Panc1 (cell line): ENCODE results near the gene SPAG6. TPM values are rescaled to one million over a fixed set of nuclear protein-coding genes. Genes with fewer than 3 reads are reported as not detected.

ENCODE experiments used
- ATAC-seq: fragments of 200-7000 bp; cut with Tn5 transposase; 2 replicates; pipeline ENCODE4 v1.9.1; 2020; ENCODE audit warnings: mild to moderate bottlenecking, moderate library complexity
- BruUV-seq: library from RNA; stranded (reverse); fragments of 400-500 nt; replicated peaks from 2 replicates; lab custom pipeline; 2021; lab: Mats Ljungman, UMichigan
- CTCF ChIA-PET: fragments of 300-600 bp; sonication (Branson Sonifier 250); formaldehyde crosslinking; loops from one replicate; lab custom pipeline; 2022; ENCODE audit warnings: antibody characterized with exemption; lab: Charles Lee
- POLR2A ChIA-PET: fragments of 300-600 bp; sonication (Branson Sonifier 250); formaldehyde crosslinking; loops from one replicate; lab custom pipeline; 2022; ENCODE audit warnings: antibody characterized with exemption; lab: Charles Lee
- DNase-seq: peaks from one replicate; pipeline ENCODE4 v3.0.0-alpha.2; 2010; ENCODE audit warnings: low read depth, low spot score
- H3K27ac ChIP-seq: 2 replicates; pipeline ENCODE4 v1.5.1; 2011; ENCODE audit warnings: mild to moderate bottlenecking, low read length, inconsistent platforms
- H3K27me3 ChIP-seq: fragments of 200-500 bp; sonication (Bioruptor generic); 2 replicates; pipeline ENCODE4 v1.6.0; 2014; ENCODE audit warnings: low read length, inconsistent platforms; ENCODE audit not compliant: control insufficient read depth, insufficient read depth
- H3K36me3 ChIP-seq: fragments of 200-500 bp; sonication (Bioruptor generic); 2 replicates; pipeline ENCODE4 v1.5.1; 2014; ENCODE audit warnings: inconsistent platforms, mild to moderate bottlenecking, low read length, moderate library complexity; ENCODE audit not compliant: control insufficient read depth, insufficient read depth
- H3K4me1 ChIP-seq: 2 replicates; pipeline ENCODE4 v1.5.1; 2011; ENCODE audit warnings: inconsistent platforms, mild to moderate bottlenecking, low read length, moderate library complexity; ENCODE audit not compliant: control insufficient read depth, insufficient read depth
- H3K4me3 ChIP-seq, 2 experiments: 2 replicates each; pipeline ENCODE4 v1.5.1; 2011 to 2012; ENCODE audit warnings: low read depth in 2 of 2, low read length in 2 of 2, mild to moderate bottlenecking in 2 of 2, inconsistent platforms in 1 of 2, moderate library complexity in 1 of 2
- H3K9me3 ChIP-seq: fragments of 200-500 bp; sonication (Bioruptor generic); 2 replicates; pipeline ENCODE4 v1.5.1; 2014; ENCODE audit warnings: low read depth, mild to moderate bottlenecking, inconsistent platforms, low read length, moderate library complexity; ENCODE audit not compliant: control insufficient read depth, insufficient read depth
- POLR2AphosphoS5 ChIP-seq: IDR thresholded peaks from 2 replicates; pipeline ENCODE4 v1.6.1; 2012; ENCODE audit warnings: mild to moderate bottlenecking, low read depth, low read length, moderate library complexity
- SIN3A ChIP-seq: IDR thresholded peaks from 2 replicates; pipeline ENCODE4 v1.6.1; 2012; ENCODE audit warnings: low read depth, mild to moderate bottlenecking, low read length, moderate library complexity, borderline replicate concordance; ENCODE audit not compliant: insufficient read depth
- TCF7L2 ChIP-seq: IDR thresholded peaks from 2 replicates; pipeline ENCODE4 v1.6.1; 2011; ENCODE audit warnings: mild to moderate bottlenecking, low read depth, low read length, inconsistent platforms
- in situ Hi-C: cut with HindIII; loops from 2 replicates; pipeline ENCODE4 v1.10.0; 2016; ENCODE audit warnings: low sequenced_read_pairs, low pct_unique_long_range_greater_than_20kb
- intact Hi-C: fragments of 100-400 bp; cut with micrococcal nuclease; formaldehyde crosslinking; loops from one replicate; pipeline ENCODE4 v1.10.0; 2022; ENCODE audit not compliant: unreplicated experiment
- total RNA-seq: library from RNA; stranded (reverse); gene quantifications from one replicate; pipeline ENCODE4 v1.2.1, GENCODE V29; 2021; ENCODE audit not compliant: unreplicated experiment
- TF ChIP-seq, protein P1 (sequence below): fragments of 450-650 bp; IDR thresholded peaks from 2 replicates; pipeline ENCODE4 v1.5.1; 2017; ENCODE audit warnings: mild to moderate bottlenecking
- TF ChIP-seq, protein P2 (sequence below), 2 experiments: IDR thresholded peaks; 2 replicates each; pipeline ENCODE4 v1.6.1; 2011 to 2012; ENCODE audit warnings: low read depth in 2 of 2, control low read depth in 1 of 2, low read length in 1 of 2, mild to moderate bottlenecking in 1 of 2, moderate library complexity in 1 of 2; ENCODE audit not compliant: insufficient read depth in 1 of 2

The SPAG6 gene
- total RNA-seq, 1 experiment from 2014 or later: not detected

DNA sequence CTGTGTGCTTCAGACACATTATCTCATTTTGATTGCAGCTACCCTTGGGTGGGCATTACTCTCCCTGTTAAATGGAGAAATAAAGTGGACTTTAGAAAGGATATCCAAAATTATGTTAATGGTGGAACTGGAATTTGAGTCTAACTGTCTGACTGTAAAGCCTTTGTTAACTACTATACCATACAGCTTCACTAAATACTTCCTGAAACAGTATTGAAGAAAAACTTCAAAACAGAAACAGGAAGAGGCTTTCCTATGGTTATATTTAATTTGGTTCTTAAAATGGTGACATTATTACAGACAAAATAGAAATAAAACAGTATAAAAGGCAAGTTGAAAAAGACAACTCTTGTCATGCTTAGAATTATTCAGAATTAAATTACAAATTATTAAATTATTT lies 25.0 kb downstream of the SPAG6 start:
- ChIA-PET CTCF (no interaction called here), POLR2A (no interaction called here)
- no peaks in the 10 kb centered on the region for H3K4me1 ChIP-seq
- no TSS peak for BruUV-seq
- H3K27ac ChIP-seq: no peak overlapping the region
- H3K4me3 ChIP-seq: no peak overlapping the region
- in situ Hi-C loops: no loop called here
- TF ChIP-seq, protein P1, sequence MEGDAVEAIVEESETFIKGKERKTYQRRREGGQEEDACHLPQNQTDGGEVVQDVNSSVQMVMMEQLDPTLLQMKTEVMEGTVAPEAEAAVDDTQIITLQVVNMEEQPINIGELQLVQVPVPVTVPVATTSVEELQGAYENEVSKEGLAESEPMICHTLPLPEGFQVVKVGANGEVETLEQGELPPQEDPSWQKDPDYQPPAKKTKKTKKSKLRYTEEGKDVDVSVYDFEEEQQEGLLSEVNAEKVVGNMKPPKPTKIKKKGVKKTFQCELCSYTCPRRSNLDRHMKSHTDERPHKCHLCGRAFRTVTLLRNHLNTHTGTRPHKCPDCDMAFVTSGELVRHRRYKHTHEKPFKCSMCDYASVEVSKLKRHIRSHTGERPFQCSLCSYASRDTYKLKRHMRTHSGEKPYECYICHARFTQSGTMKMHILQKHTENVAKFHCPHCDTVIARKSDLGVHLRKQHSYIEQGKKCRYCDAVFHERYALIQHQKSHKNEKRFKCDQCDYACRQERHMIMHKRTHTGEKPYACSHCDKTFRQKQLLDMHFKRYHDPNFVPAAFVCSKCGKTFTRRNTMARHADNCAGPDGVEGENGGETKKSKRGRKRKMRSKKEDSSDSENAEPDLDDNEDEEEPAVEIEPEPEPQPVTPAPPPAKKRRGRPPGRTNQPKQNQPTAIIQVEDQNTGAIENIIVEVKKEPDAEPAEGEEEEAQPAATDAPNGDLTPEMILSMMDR: no peak
- no peak for TF ChIP-seq POLR2AphosphoS5
- TF ChIP-seq SIN3A: no peak
- TF ChIP-seq, protein P2, sequence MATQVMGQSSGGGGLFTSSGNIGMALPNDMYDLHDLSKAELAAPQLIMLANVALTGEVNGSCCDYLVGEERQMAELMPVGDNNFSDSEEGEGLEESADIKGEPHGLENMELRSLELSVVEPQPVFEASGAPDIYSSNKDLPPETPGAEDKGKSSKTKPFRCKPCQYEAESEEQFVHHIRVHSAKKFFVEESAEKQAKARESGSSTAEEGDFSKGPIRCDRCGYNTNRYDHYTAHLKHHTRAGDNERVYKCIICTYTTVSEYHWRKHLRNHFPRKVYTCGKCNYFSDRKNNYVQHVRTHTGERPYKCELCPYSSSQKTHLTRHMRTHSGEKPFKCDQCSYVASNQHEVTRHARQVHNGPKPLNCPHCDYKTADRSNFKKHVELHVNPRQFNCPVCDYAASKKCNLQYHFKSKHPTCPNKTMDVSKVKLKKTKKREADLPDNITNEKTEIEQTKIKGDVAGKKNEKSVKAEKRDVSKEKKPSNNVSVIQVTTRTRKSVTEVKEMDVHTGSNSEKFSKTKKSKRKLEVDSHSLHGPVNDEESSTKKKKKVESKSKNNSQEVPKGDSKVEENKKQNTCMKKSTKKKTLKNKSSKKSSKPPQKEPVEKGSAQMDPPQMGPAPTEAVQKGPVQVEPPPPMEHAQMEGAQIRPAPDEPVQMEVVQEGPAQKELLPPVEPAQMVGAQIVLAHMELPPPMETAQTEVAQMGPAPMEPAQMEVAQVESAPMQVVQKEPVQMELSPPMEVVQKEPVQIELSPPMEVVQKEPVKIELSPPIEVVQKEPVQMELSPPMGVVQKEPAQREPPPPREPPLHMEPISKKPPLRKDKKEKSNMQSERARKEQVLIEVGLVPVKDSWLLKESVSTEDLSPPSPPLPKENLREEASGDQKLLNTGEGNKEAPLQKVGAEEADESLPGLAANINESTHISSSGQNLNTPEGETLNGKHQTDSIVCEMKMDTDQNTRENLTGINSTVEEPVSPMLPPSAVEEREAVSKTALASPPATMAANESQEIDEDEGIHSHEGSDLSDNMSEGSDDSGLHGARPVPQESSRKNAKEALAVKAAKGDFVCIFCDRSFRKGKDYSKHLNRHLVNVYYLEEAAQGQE (IDR thresholded peaks at IDR 0.05; ENCODE audit: insufficient read depth in 1 of 2, low read depth in 2 of 2, low read length in 1 of 2): no peak
- no peak for TF ChIP-seq TCF7L2
- H3K27me3 ChIP-seq: no peaks in the 10 kb centered on the region
- DNase-seq (no peak), ATAC-seq (no peak)
- H3K36me3 ChIP-seq: no peaks in the 10 kb centered on the region
- intact Hi-C loops: no loop called here
- no peaks in the 10 kb centered on the region for H3K9me3 ChIP-seq

DNA sequence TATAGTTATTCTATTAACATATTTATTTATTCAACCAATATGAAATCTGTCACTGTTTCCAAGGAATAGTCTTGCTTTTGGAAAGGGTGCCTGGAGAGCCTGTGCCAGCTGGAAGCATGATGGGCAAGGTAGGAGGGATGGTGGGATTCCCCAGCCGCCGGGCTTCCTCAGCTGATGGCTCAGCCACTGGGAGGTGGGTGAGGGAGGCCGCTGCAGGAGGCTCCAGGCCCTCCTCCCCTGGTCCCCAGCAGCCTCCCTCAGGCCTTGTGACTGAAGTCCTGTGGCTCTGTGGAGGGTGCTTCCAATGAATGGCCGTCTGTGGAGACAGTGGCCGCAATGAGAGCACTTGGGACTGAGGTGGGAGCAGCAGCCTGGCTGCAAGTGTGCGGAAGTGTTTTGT lies 27.0 kb downstream of the SPAG6 start:
- TF ChIP-seq, protein P1: no peak
- TF ChIP-seq POLR2AphosphoS5 (no peak), SIN3A (no peak), TCF7L2 (no peak)
- TF ChIP-seq, protein P2 (IDR thresholded peaks at IDR 0.05; ENCODE audit: insufficient read depth in 1 of 2, low read depth in 2 of 2, low read length in 1 of 2): no peak
- no peaks in the 10 kb centered on the region for H3K36me3 ChIP-seq
- intact Hi-C loops (no loop called here), in situ Hi-C loops (no loop called here)
- H3K4me3 ChIP-seq: no peak overlapping the region
- no peak for ATAC-seq
- H3K27me3 ChIP-seq: no peaks in the 10 kb centered on the region
- ChIA-PET CTCF (no interaction called here), POLR2A (no interaction called here)
- DNase-seq: no peak
- no TSS peak for BruUV-seq
- no peaks in the 10 kb centered on the region for H3K9me3 ChIP-seq
- H3K27ac ChIP-seq: no peak overlapping the region
- no peaks in the 10 kb centered on the region for H3K4me1 ChIP-seq
